ENCODE data around the gene LKAAEAR1. TPM values are rescaled to one million over a fixed set of nuclear protein-coding genes. Genes with fewer than 3 reads are reported as not detected.
A peak's percentile ranks its signal among the peaks of the same experiment; 100 is the strongest.
"Not testable (repeated sequence)": the region's sequence is repeated elsewhere in the genome, so short reads cannot be mapped to it uniquely, and the experiment has no call there.

The LKAAEAR1 gene
- total RNA-seq (not detected), polyA plus RNA-seq (not detected)
- long read RNA-seq, donor 1, result 0 reads
- long read RNA-seq, donor 2, result 0 reads

- no peaks in the 10 kb centered on the region for H3K9me3 ChIP-seq (ENCODE audit: control insufficient read depth, low read length)
- intact Hi-C loops (cut with DNase I), result no loop called here
- no peaks in the 10 kb centered on the region for H3K36me3 ChIP-seq (ENCODE audit: control insufficient read depth in 1 of 2, insufficient read depth in 2 of 2, low read length in 1 of 2)
- H3K27ac ChIP-seq (ENCODE audit: low read depth in 1 of 2, low read length in 2 of 2), result no peak within 1 kb of the TSS
- H3K4me1 ChIP-seq (ENCODE audit: control insufficient read depth in 1 of 2, insufficient read depth in 2 of 2, low read length in 2 of 2), result no peaks in the 10 kb centered on the region
- H3K27me3 ChIP-seq (ENCODE audit: control insufficient read depth in 1 of 2, insufficient read depth in 2 of 2, low read length in 1 of 2), result no peaks in the 10 kb centered on the region
- DNase-seq (no peak), ATAC-seq (ENCODE audit: low FRiP score) (no peak)
- H3K4me3 ChIP-seq (ENCODE audit: low read length in 2 of 2), result peak within 1 kb of the TSS in 1 of 2 donors; percentile 27
- 2% methylated on average over 68 to 86 of the region's 86 CpGs for WGBS, 2 donors
Observed at GRCh38 chr20:64083804-64084684, at the start of gene LKAAEAR1. LKAAEAR1 (minus strand) TSS chr20:64084398; CDS start chr20:64084219, 179 bp downstream.

- DNase-seq (peak; percentile 38 to 42), ATAC-seq (ENCODE audit: low FRiP score) (no peak)
- Histone ChIP-seq H3K4me3 (ENCODE audit: low read length in 2 of 2) (no peak overlapping the region), H3K36me3 (ENCODE audit: control insufficient read depth in 1 of 2, insufficient read depth in 2 of 2, low read length in 1 of 2) (no peaks in the 10 kb centered on the region), H3K27ac (ENCODE audit: low read depth in 1 of 2, low read length in 2 of 2) (no peak overlapping the region), H3K4me1 (ENCODE audit: control insufficient read depth in 1 of 2, insufficient read depth in 2 of 2, low read length in 2 of 2) (no peaks in the 10 kb centered on the region), H3K27me3 (ENCODE audit: control insufficient read depth in 1 of 2, insufficient read depth in 2 of 2, low read length in 1 of 2) (no peaks in the 10 kb centered on the region), H3K9me3 (ENCODE audit: control insufficient read depth, low read length) (peaks cover 2% of the 10 kb centered on the region)
- 77 to 84% methylated on average over 4 of the region's 4 CpGs for WGBS, 2 donors
- intact Hi-C loops (cut with DNase I), result no loop called here
Observed at GRCh38 chr20:64131406-64131805, 47.2 kb upstream of the LKAAEAR1 start.

- intact Hi-C loops (cut with DNase I), result no loop called here
- Histone ChIP-seq H3K27ac (ENCODE audit: low read depth in 1 of 2, low read length in 2 of 2) (no peak overlapping the region), H3K36me3 (ENCODE audit: control insufficient read depth in 1 of 2, insufficient read depth in 2 of 2, low read length in 1 of 2) (no peaks in the 10 kb centered on the region), H3K4me1 (ENCODE audit: control insufficient read depth in 1 of 2, insufficient read depth in 2 of 2, low read length in 2 of 2) (no peaks in the 10 kb centered on the region), H3K4me3 (ENCODE audit: low read length in 2 of 2) (no peak overlapping the region), H3K9me3 (ENCODE audit: control insufficient read depth, low read length) (peaks cover 2% of the 10 kb centered on the region), H3K27me3 (ENCODE audit: control insufficient read depth in 1 of 2, insufficient read depth in 2 of 2, low read length in 1 of 2) (no peaks in the 10 kb centered on the region)
- ATAC-seq (ENCODE audit: low FRiP score) (no peak), DNase-seq (peak; percentile 4 to 24)
- WGBS, 2 donors, result 78 to 81% methylated on average over 10 of the region's 10 CpGs
Observed at GRCh38 chr20:64130876-64131275, 46.7 kb upstream of the LKAAEAR1 start.

DNA sequence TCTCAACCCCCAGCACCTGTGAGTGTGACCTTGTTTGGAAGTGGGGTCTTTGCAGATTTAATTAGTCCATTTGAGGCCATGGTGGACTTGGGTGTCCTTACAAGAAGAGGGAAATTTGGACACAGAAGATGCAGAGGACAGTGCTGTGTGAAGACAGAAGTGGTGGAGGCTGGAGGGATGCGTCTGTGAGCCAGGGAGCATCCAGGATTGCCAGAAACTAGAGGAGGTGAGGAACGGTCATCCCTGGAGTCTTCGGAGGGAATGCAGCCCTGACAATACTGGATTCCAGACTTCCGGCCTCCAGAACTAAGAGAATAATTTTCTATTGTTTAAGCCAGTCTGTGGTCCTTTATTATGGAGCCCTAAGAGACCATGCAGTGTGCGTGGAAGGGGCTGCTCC, 46.1 kb upstream of the LKAAEAR1 start:
- DNase-seq (no peak), ATAC-seq (ENCODE audit: low FRiP score) (no peak)
- WGBS, 2 donors, result 61 to 62% methylated on average over 5 of the region's 5 CpGs
- intact Hi-C loops (cut with DNase I), result no loop called here
- peaks cover 2% of the 10 kb centered on the region for H3K9me3 ChIP-seq (ENCODE audit: control insufficient read depth, low read length)
- H3K4me1 ChIP-seq (ENCODE audit: control insufficient read depth in 1 of 2, insufficient read depth in 2 of 2, low read length in 2 of 2), result no peaks in the 10 kb centered on the region
- no peaks in the 10 kb centered on the region for H3K36me3 ChIP-seq (ENCODE audit: control insufficient read depth in 1 of 2, insufficient read depth in 2 of 2, low read length in 1 of 2)
- no peaks in the 10 kb centered on the region for H3K27me3 ChIP-seq (ENCODE audit: control insufficient read depth in 1 of 2, insufficient read depth in 2 of 2, low read length in 1 of 2)
- H3K4me3 ChIP-seq (ENCODE audit: low read length in 2 of 2), result no peak overlapping the region
- H3K27ac ChIP-seq (ENCODE audit: low read depth in 1 of 2, low read length in 2 of 2), result no peak overlapping the region

DNA sequence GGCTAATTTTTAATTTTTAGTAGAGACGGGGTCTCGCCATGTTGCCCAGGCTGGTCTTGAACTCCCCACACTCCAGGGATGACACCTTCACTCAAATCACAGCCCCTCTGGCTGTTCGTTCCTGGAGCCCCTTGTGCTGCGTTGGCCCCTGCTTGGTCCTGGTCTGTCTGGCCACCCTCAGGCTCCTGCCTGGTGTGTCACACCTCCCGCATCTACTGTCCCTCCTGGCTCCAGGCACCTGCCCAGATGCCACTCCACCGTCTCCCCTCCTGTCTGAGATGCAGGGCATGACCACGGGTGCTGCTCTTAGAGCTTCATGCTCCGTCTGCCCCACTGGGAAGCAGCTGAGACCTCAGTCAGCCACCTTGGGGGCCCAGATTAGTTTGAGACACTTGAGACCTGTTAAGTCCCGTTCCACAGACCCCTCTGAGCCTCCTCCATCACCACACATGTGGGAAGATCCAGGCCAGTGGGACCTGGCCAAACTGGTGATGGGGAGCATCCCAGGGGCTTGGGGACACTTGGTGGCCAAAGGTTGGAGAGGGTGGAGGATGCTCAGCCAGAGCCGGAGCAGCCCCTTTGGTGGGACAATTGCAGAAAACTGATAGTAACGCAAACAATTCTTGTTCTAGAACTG, 45.1 kb upstream of the LKAAEAR1 start:
- peaks cover 2% of the 10 kb centered on the region for H3K9me3 ChIP-seq (ENCODE audit: control insufficient read depth, low read length)
- intact Hi-C loops (cut with DNase I), result no loop called here
- H3K4me1 ChIP-seq (ENCODE audit: control insufficient read depth in 1 of 2, insufficient read depth in 2 of 2, low read length in 2 of 2), result no peaks in the 10 kb centered on the region
- no peak for ATAC-seq (ENCODE audit: low FRiP score)
- H3K27ac ChIP-seq (ENCODE audit: low read depth in 1 of 2, low read length in 2 of 2), result no peak overlapping the region
- no peaks in the 10 kb centered on the region for H3K27me3 ChIP-seq (ENCODE audit: control insufficient read depth in 1 of 2, insufficient read depth in 2 of 2, low read length in 1 of 2)
- no peak overlapping the region for H3K4me3 ChIP-seq (ENCODE audit: low read length in 2 of 2)
- no peaks in the 10 kb centered on the region for H3K36me3 ChIP-seq (ENCODE audit: control insufficient read depth in 1 of 2, insufficient read depth in 2 of 2, low read length in 1 of 2)
- 77 to 80% methylated on average over 11 of the region's 11 CpGs for WGBS, 2 donors
- DNase-seq, result peak; percentile 28 to 55

DNA sequence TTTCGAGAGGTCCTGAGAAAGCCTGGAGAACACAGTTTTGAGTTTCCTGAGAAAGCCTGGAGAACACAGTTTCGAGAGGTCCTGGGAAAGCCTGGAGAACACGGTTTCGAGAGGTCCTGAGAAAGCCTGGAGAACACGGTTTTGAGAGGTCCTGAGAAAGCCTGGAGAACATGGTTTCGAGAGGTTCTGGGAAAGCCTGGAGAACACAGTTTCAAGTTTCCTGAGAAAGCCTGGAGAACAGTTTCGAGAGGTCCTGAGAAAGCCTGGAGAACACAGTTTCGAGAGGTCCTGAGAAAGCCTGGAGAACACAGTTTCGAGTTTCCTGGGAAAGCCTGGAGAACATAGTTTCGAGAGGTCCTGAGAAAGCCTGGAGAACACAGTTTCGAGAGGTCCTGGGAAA, 39.3 kb upstream of the LKAAEAR1 start:
- H3K27me3 ChIP-seq (ENCODE audit: control insufficient read depth in 1 of 2, insufficient read depth in 2 of 2, low read length in 1 of 2); ATAC-seq (ENCODE audit: low FRiP score); H3K27ac ChIP-seq (ENCODE audit: low read depth in 1 of 2, low read length in 2 of 2); H3K36me3 ChIP-seq (ENCODE audit: control insufficient read depth in 1 of 2, insufficient read depth in 2 of 2, low read length in 1 of 2); H3K4me1 ChIP-seq (ENCODE audit: control insufficient read depth in 1 of 2, insufficient read depth in 2 of 2, low read length in 2 of 2); H3K9me3 ChIP-seq (ENCODE audit: control insufficient read depth, low read length); DNase-seq; H3K4me3 ChIP-seq (ENCODE audit: low read length in 2 of 2); intact Hi-C loops (cut with DNase I): not testable (repeated sequence)
- 82 to 83% methylated on average over 11 of the region's 11 CpGs for WGBS, 2 donors

- H3K4me3 ChIP-seq (ENCODE audit: low read length in 2 of 2); ATAC-seq (ENCODE audit: low FRiP score); H3K36me3 ChIP-seq (ENCODE audit: control insufficient read depth in 1 of 2, insufficient read depth in 2 of 2, low read length in 1 of 2); H3K4me1 ChIP-seq (ENCODE audit: control insufficient read depth in 1 of 2, insufficient read depth in 2 of 2, low read length in 2 of 2); intact Hi-C loops (cut with DNase I); H3K27me3 ChIP-seq (ENCODE audit: control insufficient read depth in 1 of 2, insufficient read depth in 2 of 2, low read length in 1 of 2); DNase-seq; H3K27ac ChIP-seq (ENCODE audit: low read depth in 1 of 2, low read length in 2 of 2); H3K9me3 ChIP-seq (ENCODE audit: control insufficient read depth, low read length): not testable (repeated sequence)
- WGBS, 2 donors, result 82 to 86% methylated on average over 11 of the region's 11 CpGs
Observed at GRCh38 chr20:64122927-64123326, 38.7 kb upstream of the LKAAEAR1 start.

GRCh38 chr20:64121586-64121985, 37.4 kb upstream of the LKAAEAR1 start:
- Histone ChIP-seq H3K36me3 (ENCODE audit: control insufficient read depth in 1 of 2, insufficient read depth in 2 of 2, low read length in 1 of 2) (no peaks in the 10 kb centered on the region), H3K9me3 (ENCODE audit: control insufficient read depth, low read length) (no peaks in the 10 kb centered on the region), H3K4me1 (ENCODE audit: control insufficient read depth in 1 of 2, insufficient read depth in 2 of 2, low read length in 2 of 2) (no peaks in the 10 kb centered on the region), H3K4me3 (ENCODE audit: low read length in 2 of 2) (no peak overlapping the region), H3K27ac (ENCODE audit: low read depth in 1 of 2, low read length in 2 of 2) (no peak overlapping the region), H3K27me3 (ENCODE audit: control insufficient read depth in 1 of 2, insufficient read depth in 2 of 2, low read length in 1 of 2) (no peaks in the 10 kb centered on the region)
- peak; percentile 13 to 53 for DNase-seq
- ATAC-seq (ENCODE audit: low FRiP score), result no peak
- 77 to 82% methylated on average over 12 of the region's 12 CpGs for WGBS, 2 donors
- intact Hi-C loops (cut with DNase I), result loop anchor here in 1 of 2 donors (2.0 kb wide), 1 partner anchor 83 kb away; no protein-coding TSS in a partner anchor
